Mesenteric fat pad (tissue), 1 donor: Measurements from ENCODE around the gene CASS4. TPM values are rescaled to one million over a fixed set of nuclear protein-coding genes. Genes with fewer than 3 reads are reported as not detected.
"Not testable (repeated sequence)": the region's sequence is repeated elsewhere in the genome, so short reads cannot be mapped to it uniquely, and the experiment has no call there.

Experiments used
- DNase-seq: peaks from one replicate; pipeline ENCODE4 v3.0.0-alpha.2; 2020; ENCODE audit warnings: low spot score
- long read RNA-seq: library from polyadenylated mRNA; unstranded; transcript quantifications from one replicate; pipeline ENCODE4 v2.0.0, GENCODE V29; 2020
- total RNA-seq: library from RNA; stranded (reverse); fragmentation: NEBNext Ultra II Directional; extraction: Animal tissue kit (Norgen Biotek cat#: 25700); gene quantifications from one replicate; pipeline ENCODE4 v1.2.1, GENCODE V29; 2021
- donor health status: DM: yes; HTN: yes; CAD: no.

The CASS4 gene, protein sequence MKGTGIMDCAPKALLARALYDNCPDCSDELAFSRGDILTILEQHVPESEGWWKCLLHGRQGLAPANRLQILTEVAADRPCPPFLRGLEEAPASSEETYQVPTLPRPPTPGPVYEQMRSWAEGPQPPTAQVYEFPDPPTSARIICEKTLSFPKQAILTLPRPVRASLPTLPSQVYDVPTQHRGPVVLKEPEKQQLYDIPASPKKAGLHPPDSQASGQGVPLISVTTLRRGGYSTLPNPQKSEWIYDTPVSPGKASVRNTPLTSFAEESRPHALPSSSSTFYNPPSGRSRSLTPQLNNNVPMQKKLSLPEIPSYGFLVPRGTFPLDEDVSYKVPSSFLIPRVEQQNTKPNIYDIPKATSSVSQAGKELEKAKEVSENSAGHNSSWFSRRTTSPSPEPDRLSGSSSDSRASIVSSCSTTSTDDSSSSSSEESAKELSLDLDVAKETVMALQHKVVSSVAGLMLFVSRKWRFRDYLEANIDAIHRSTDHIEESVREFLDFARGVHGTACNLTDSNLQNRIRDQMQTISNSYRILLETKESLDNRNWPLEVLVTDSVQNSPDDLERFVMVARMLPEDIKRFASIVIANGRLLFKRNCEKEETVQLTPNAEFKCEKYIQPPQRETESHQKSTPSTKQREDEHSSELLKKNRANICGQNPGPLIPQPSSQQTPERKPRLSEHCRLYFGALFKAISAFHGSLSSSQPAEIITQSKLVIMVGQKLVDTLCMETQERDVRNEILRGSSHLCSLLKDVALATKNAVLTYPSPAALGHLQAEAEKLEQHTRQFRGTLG
- 3.1 TPM for total RNA-seq
- long read RNA-seq, partial matches to known transcripts = 0 of 4 reads
- long read RNA-seq, other reads (novel, unspliced or antisense) = 4 of 4 reads

DNA sequence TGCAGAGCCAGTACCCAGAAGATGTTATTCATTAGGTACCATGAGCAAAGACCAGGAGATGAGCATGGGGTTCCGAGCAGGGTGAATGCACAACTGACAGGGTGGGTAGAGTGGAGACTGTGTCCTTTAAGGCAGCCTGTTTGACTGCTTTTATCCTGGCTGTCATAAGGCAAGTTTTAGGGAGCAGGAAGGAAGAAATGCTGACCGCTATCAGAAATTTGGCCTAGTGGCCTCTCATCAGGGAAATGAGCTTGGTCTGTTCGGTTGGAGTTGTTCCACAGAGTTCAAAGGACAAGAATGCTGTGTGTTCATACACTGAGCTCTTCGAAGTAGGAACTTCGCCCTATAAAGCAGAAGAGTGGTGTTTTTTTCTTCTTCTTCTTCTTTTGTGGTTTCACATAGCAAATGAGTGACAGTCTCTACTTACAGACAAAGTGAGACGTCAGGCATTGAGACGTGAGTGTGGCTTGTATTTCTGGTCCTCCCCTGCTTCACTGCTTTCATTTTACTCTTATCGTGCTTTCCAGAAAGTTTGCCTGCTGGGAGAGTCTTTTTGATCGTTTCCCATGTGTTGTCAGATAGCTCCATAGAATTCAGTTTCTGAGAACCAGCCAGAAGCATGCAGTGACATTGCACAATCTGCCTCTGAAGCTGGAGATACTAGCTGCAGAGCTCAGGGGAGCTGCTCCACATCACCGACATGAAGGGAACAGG, at the start of gene CASS4:
CASS4 (plus strand) TSS at position 502 of the 714 bp plus-strand sequence; CDS start at position 701, 199 bp downstream.
- DNase-seq = no peak

DNA sequence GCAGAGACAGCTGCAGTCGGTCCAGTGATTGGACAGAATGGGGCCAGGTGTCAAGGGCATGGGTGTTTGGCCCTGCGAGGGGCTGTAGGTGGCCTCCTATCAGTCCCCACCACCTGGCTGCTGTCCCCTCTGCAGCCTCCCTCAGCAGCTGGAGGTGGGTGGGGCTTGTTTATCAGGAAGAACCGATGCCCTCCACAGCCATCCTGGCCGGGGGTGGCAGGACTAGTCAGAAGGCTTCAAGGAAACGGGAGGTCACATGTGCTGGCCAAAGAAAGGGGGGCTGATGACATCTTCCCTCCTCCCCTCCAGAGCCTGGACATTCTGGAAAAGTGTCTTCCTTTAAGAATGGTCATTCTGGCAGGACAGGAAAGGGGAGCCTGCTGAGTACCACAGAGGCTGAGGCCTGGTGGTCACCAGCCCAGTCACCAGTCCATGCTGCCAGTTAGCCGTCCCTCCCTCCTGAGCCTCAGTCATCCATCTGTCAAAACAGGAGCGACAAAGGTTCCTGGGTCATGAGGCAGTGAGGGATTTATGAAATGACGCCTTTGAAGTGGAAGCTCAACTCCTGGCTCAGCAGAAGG, 49.1 kb upstream of the CASS4 start:
- DNase-seq = no peak

DNA sequence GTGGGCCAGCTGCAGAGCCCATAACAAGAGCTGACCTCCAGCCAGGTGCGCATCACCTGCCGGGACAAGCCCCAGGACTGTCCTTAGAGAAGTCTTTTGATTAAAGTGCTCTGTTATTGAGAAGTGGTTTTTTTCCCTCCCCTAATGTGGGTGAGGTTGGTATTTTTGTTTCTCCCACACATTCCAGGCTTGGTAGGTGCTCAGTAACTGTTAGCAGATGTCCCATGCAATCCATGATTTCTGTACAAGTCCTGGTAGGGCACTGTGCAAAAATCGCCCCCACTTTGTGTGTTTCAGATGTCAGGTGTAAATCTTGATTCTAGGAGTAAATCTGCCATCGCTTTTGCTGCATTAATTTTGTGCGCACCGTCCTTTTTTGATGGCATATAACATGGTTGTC, 48.6 kb upstream of the CASS4 start:
- no peak for DNase-seq

DNA sequence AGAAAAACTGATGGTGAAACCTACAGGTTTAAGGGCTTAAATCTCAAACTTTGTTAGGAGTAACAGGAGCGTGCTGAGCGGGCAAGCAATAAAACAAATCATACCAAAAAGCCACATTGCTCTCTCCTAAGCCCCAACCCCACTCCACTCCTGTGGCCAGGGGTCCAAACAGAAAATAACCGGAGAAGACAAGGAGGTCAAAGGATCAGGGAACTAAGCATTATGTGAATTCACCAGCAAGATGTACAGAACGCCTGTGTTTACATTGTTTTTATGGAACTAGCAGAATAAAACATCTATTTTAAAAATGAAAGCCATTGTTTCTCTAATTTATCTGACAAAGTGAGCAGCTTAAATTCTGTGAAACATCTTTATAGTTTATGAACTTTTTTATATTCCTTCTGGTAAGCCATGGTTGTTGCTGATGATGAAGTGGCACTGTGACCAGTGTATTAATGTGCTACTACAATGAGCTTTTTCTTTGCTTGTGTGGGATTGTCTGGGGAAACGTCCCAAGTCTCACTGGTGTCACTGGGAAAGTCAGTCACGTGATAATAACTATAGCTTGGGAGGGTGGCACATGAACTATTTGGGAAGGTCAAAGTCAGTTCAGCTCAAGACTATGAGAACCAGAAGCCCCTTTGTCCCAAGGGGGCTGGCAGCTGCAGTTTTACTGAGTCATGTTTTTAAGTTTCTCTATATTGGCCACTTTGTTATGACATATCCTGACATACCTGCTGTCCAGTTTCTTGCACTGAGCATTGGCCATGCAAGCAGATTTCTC, 43.5 kb upstream of the CASS4 start:
- DNase-seq = no peak

DNA sequence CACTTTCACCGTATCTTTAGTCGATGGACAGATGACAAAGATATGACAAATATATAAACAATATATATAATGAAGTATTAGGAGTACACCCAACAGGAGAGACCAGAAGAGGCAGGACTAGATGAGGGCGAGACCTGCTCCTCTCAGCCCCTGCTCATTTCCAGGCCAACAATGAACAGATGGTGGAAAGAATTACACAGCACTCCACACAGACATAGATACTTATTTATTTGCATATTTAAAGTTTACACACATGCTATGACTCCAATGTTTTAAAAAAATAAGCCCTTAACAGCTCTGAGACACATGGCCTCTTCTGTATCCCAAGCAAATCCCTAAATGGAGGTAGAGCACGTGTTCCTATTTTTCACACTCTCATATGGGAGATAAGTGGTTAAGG, 42.9 kb upstream of the CASS4 start:
- no peak for DNase-seq

DNA sequence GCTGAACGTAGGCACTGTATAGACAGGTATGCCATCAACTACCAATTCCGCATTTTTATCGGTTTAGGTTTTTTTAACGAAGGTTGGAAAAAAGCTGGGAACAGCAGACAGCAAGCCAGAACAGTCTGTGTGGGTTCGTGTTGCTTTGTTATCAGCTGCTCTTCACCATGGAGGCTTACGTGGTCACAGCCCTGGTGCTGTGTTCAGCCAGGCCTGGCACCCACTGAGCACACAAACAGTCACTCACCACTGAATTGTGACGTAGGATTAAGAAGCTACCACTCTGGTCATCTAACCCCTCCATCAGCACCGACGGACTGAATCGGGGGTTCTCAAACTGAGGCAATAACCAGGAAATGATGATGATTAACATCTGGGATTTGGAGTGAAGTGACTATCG, 40.1 kb upstream of the CASS4 start:
- DNase-seq = no peak

DNA sequence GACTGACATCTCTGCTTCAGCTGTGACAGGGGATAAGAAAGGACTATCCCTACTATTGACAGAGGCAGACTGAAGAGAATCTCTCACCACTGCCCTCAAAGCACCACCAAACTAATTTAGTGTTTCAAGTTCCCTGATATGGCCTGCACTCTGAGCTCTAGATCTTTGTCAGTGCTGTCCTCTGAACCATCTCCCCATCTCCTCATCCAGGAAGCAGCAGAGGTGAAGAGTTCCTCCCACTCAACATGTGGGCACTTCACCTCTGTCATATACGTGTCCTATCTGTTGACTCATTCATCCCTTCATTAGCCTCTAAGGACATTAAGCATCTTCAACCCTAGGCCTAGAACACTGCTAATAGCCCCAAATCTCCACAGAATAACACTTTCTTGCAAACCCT, 39.2 kb upstream of the CASS4 start:
- no peak for DNase-seq

DNA sequence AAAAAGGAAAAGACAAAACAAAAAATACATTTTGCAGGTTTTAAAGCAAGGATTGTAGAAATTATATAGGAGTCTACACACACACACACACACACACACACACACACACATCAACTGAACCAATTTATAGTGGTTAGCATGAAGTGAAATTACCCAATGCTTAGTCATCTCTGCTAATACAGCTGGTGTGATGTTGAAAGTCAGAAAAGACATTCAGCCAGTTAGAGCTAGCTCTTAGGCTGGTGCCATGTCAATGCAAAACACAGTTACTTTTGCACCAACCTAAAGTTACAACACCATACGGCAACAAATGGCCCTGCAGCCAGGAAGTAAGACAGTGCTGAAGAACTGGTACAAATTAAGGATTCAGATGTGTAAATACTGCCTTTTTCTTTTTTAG, 38.1 kb upstream of the CASS4 start:
- no peak for DNase-seq

DNA sequence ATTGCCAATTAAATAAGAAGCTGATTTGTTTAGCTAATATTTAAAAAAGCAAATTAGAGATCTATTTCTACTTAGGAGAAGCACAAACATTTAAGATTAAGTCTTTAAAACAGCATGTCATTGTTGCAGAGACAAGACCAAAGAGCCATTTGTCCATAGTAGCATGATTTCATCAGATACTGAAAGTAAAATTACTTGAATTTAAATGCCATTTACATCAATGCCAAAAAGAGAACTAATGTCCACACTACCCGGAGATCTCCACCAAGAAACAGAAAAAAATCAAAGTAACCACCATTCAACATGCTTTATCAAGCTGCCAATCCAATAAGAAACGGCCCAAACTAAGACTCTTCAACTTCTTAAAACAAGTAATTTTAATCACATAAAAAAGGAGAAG, 35.7 kb upstream of the CASS4 start:
- no peak for DNase-seq

DNA sequence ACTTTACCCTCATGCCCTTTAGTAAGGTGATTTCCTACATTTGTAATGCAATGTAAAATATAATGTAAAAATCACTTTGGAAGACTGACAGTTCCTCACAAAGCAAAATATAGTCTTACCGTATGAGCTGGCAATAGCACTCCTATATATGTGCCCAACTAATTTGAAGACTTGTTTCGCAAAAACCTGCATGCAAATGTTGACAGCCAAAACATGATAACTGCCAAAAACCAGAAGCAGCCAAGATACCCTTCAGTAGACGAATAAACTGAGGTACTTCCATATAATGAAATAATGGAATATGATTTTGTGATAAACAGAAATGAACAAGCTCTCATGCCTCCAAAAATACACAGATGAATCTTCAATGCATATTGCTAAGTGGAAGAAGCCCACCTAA, 33.7 kb upstream of the CASS4 start:
- no peak for DNase-seq

DNA sequence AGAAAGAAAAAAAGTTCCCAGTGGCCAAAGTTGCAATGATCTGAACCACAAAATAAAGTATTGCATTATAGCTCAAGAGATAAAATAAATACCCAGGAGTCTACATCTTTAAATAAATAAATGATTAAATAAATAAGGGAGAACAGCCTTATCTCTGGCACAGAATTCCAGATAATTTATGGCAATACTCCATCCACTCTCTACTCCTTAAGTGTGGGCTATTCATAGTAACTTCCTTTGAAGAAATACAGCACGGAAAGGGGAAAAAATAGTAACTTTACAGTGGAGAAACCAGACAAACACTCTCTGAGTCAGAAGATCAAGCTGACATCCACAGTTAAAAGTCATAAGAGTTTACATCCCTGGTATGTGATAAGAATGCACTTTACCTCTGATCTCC, 31.7 kb upstream of the CASS4 start:
- no peak for DNase-seq

DNA sequence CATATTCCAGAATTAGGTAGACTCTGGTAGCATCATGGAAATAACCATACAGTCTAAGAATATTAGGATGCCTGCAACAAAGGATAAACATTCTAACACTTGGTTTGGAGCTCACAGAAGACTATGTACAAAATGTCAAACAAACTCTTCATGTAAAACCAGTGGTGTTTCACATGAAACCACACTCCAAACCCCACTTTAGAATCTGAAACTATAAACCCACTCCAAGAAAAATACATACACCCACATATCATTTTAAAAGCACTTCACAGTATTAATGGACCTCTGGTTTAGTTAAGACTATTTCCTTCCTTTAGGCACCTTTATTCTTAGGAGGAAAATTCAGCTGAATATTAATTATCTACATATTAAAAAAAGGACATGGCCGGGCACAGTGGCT, 30.6 kb upstream of the CASS4 start:
- DNase-seq = no peak

DNA sequence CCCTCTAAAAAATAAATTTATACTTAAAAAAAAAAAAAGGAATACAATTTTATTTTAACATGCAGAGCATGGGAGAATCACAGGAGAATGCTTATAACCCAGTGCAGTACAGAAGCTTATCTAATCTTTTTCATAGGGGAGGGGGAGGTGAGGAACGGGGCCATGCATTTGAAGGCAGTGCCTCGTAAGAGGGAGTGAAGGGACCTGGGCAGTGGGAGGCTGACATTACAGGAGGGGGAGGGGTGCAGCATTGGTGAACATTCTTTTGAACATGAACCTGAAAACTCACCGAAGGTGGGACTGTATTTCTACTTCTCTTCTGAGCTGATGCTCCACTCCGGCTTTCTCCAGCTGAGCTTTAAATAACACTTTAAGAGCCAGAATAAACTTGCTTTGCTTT, 29.4 kb upstream of the CASS4 start:
- no peak for DNase-seq

DNA sequence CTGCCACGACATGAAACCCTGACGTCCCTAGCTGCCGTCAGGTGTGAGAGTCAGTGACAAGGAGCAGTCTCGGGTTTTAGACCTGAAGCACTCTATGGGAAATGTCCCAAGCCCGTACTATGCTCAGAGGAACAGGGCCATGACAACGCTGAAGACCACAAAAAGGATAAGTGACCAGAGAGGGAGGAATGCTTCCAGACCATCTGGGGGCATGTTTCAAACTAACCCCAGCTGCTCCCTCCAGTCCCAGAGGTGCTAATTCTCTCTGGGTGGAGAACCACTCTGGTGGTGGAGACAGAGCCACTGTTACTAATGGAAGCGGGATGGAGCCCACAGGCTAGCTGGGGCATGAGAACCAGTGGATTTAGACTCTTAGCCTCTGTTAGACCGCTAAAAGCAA, 28.7 kb upstream of the CASS4 start:
- DNase-seq = no peak

DNA sequence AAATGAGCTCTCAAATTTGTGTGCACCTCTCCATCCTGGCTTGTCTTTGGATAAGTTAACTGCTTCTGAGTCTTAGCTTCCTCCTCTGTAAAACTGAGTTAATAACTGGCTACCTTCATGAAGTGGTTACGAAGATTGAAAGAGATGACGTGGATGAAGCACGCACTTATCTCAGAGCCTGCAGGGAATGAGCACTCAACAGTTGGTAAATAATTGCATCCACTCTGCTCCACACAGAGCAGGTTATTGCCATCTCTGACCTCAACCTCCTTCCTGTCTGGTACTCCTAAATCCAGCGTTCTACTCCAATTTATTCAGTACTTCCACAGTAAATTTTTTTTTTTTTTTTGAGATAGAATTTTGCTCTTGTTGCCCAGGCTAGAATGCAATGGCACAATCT, 26.9 kb upstream of the CASS4 start:
- no peak for DNase-seq

DNA sequence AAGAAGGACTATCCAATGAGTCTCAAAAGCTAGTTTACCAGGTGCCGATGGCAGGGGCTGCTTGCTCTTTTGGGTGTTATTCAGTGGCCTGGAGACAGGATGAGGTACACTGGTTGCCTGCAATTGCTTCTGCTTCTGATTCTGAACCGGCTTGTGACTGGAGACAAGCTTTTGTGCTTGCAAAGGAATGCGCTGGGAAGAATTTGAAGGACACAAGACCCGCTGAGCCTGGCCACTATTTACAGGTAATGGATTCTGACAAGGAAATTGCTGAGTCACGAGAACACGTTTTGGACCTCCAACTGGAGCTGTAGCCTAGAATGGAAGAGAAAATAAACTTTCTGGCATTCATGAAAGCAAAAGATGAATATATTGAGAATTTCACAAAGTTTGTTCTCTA, 25.8 kb upstream of the CASS4 start:
- no peak for DNase-seq

DNA sequence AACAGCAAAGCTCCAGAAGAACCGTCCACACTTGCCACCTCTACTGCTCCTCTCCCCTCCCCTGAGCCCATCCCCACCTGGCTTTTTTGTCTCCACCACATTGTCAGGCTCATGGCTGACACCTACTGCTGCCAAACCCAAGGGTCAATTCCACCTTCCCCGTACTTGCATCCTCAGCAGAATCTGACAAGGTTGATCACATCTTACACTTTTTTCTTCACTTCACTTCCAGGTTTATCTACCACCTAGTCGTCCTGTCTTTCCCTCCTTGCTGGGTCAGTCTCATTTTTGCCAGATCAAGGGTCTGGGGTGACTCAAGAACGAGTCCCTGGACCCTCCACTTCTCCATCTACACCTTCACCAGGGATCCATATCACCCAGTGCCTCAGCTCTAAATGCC, 23.2 kb upstream of the CASS4 start:
- no peak for DNase-seq

DNA sequence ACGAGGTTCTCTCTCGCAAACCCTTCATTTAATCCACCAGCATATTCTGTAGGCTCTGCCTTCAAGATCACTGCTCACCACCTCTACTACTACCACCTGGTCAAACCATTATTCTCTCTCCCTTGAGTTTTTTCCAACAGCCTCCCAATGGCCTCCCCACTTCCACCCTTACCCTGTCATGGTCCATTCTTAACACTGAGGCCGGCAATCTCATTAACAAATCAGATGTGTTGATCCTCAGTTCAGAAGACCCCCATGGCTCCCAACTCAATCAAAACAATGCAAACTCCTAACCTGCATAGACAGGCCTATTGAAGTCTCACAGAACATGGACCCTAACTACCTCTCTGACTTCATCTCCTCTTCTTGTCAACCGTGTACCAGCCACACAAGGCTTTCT, 22.3 kb upstream of the CASS4 start:
- DNase-seq = no peak

DNA sequence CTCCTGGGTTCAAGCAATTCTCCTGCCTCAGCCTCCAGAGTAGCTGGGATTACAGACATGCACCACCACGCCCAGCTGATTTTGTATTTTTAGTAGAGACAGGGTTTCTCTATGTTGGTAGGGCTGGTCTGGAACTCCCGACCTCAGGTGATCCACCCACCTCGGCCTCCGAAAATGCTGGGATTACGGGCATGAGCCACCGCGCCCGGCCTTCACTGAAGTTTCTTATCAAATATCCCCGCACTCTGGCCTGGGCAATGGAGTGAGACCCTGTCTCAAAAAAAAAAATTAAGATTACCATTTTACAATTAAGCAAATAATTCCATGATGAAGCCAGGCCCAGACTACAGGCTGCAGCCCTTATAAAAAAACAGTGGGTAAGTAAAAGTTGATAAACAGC, 21.7 kb upstream of the CASS4 start:
- DNase-seq = not testable (repeated sequence)

DNA sequence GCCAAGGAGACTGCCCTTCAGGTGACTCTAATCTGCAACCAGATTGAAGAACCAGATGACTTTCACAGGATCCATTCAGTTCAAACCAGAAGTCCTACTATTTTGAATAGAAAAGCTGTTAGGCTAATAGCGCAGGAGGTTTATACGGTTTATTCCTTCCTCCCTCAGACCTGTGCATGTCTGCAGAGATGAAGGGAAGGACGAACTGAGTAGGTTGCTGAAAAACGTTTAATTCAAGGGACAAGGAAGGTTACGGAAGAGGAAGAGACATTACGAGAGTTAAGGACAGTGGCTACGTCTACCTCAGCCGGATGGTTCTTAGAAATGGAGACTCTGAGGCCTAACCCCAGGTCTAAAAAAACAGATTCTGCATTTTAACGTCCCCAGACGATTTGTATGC, 21.0 kb upstream of the CASS4 start:
- DNase-seq = no peak

DNA sequence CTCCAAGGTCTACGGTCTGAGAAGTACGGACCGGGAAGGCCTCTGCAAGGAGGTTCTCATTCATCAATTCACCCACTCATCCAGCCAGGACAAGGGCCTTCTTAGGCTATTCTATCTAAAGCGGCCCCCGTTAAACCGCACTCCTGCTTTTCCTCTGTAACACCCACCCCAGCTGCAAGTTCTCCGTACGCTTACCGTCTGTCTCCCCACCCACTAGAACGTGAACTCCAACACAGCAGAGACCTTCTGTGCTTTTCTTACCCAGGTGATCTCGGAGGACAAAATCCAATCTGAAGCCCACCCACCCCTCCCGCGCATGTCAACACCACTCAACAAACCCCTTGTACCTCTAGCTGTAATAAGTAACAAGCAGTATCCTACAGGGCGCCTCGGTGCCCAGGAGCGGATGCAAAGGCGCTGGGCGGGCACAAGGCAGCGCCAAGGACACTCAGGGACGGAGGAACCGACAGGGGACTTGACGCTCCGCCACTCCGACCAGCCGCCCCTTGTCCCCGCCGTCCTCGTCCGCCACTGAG, 20.4 kb upstream of the CASS4 start:
- DNase-seq = no peak
